22Rv1 (cell line): ENCODE results near the gene PVR.
"Not testable (repeated sequence)": the region's sequence is repeated elsewhere in the genome, so short reads cannot be mapped to it uniquely, and the experiment has no call there.

Experiments
- H3K27ac ChIP-seq: fragments of 450-650 bp; 2 replicates; pipeline ENCODE4 v1.5.1; 2017
- CTCF ChIP-seq: fragments of 450-650 bp; IDR thresholded peaks from 2 replicates; pipeline ENCODE4 v1.5.1; 2017; ENCODE audit warnings: mild to moderate bottlenecking
- ZFX ChIP-seq: fragments of 450-650 bp; IDR thresholded peaks from 2 replicates; pipeline ENCODE4 v1.6.1; 2017; ENCODE audit warnings: antibody characterized with exemption, borderline replicate concordance

The PVR gene

DNA sequence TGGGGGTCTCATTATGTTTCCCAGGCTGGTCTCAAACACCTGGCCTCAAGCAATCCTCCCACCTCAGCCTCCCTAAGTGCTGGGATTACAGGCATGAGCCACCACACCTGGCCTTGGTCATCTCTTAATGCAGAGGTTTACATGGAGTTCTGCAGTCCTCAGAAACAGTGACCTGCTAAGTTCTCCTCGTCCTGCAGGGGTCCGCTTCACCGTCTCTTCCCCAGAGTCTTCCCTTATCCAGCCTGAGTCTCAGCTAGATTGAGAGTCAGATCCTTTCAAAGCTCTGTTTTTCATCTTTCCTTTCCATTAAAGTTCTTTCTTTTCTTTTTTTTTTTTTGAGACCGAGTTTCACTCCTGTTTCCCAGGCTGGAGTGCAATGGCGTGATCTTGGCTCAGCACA is 33.2 kb upstream of the PVR start:
- peak; percentile 45 for TF ChIP-seq CTCF
- H3K27ac ChIP-seq, result not testable (repeated sequence)

DNA sequence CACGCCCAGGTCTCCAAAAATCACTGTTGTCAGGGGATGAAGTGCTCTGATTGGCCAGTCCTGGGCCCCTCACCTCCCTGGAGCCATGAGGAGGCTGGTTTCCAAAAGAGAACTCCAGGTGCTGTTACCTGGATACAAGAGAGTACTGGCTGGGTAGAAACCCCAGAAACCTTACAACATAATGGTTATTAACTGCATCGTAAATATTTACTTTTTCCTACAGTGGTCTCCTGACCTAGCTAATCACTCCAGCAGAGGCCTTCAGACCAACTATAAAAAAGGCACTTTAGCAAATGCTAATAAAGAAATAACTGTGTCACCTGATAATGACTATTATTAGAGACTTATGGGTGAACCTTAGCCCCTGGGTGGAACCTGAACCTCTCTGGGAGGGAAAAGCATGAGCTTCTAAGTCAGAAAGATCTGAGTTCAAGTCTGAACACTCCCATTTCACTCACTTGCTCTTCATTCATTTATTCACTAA is 31.9 kb upstream of the PVR start:
- H3K27ac ChIP-seq, result no peak overlapping the region
- no peak for TF ChIP-seq ZFX
- TF ChIP-seq CTCF, result no peak

- TF ChIP-seq ZFX (no peak), CTCF (no peak)
- no peak within 1 kb of the TSS for H3K27ac ChIP-seq
These were observed 30.2 kb upstream of the PVR start, which contains the start of gene IGSF23 for GRCh38 chr19:44613295-44614178. IGSF23 (plus strand) TSS chr19:44613563; CDS start chr19:44613646, 83 bp downstream.

DNA sequence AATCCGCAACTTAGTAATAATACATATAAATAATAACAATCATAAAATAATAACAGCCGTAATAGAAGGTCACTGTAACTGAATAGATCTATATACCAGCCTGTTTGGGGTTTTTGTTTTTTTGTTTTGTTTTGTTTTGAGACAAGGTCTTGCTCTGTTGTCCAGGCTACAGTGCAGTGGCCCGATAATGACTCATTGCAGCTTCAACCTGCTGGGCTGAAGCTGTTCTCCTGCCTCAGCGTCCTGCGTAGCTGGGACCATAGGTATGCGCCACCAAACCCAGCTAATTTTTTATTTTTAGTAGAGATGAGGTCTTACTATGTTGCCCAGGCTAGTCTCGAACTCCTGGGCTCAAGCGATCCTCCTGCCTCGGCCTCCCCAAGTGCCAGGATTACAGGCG is 29.4 kb upstream of the PVR start:
- no peak overlapping the region for H3K27ac ChIP-seq
- TF ChIP-seq CTCF (no peak), ZFX (no peak)

DNA sequence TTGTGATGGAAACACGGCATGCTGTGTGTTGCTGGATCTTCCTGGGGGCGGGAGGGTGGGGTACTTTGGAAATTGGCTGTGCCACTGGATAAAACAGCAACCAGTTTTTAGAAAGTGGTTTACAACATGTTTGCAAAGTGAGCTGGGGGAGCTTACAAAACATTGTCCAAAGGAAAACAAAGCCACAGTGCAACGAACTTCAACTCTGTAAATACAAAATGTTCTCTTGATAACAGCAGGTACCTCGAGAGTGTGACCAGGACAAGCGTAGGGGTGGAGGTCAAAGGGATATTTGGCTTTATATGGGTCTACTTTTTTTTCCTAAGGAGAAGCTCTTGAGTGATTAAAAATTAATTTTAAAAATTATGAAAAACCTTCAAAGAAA is 27.9 kb upstream of the PVR start:
- no peak for TF ChIP-seq CTCF
- TF ChIP-seq ZFX, result no peak
- no peak overlapping the region for H3K27ac ChIP-seq

DNA sequence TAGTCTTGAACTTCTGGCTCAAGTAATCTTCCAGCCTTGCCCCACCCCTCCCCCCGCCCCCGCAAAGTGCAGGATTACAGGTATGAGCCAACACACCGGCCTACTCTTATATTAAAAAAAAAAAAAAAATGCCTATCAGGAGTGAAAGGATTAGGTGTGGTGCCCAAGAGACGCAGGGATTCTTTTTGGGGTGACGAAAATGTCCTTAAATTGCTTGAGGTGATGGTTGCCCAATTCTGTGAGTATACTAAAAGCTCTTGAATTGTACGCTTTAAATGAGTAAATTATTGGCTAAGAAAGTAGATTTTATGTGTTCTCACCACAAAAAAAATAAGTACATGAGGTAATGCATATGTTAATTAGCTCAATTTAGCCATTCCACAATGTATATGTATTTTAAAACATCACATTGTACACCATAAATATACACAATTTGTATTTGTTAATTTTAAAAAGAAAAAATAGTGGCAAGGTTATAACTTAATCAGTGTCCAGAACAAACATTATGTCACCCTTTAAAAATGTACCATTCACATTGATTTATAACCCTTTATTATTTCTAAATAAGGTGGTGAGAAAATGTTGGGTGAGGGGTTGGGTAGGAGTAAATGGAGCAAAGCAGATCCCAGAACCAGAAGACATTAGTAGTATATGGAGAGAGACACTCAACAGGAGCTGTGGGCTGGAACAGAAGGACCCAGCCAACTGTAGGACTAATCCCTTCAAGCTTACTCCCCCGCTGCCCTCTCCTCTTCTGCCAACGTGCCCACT is 26.4 kb upstream of the PVR start:
- TF ChIP-seq ZFX, result no peak
- no peak for TF ChIP-seq CTCF
- no peak overlapping the region for H3K27ac ChIP-seq
